ENCODE data around the gene SFT2D2. TPM values are rescaled to one million over a fixed set of nuclear protein-coding genes. Genes with fewer than 3 reads are reported as not detected.

The SFT2D2 gene
- total RNA-seq, 1 experiment from 2014 or later, result 59.3 TPM

DNA sequence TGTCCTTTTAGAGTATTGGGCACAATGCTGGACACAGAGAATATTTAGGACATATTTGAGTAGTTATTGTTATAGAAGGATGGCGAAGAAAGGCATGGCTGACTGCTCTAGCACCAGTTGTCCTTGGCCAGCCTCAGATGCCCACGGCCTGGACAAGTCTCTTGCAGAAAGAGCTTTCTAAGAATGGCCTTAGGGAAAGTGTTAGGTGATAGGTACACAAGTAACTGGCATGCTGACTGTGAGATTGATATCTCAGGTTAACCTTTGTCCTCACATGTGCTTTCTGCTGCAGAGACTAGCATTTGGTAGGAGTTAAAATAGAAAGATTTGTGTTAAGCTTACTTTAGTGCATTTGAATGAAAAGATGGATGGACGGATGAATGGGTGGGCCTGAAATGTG, 10.1 kb downstream of the SFT2D2 start:
- peak overlapping the region; percentile 44 for H3K27ac Mint-ChIP-seq (ENCODE audit: unreplicated experiment)
- Histone ChIP-seq H3K4me3 (ENCODE audit: low read depth, low read length) (no peak overlapping the region), H3K36me3 (ENCODE audit: control insufficient read depth, insufficient read depth, low read length) (peaks cover 3% of the 10 kb centered on the region; the same call in 1 of the 2 replicates), H3K4me1 (peaks cover 27% of the 10 kb centered on the region), H3K27me3 (replicated peaks; ENCODE audit: control insufficient read depth, insufficient read depth, low read length) (no peaks in the 10 kb centered on the region), H3K9me3 (no peaks in the 10 kb centered on the region)
- no TSS peak for BruUV-seq (replicated peaks)
- ChIA-PET CTCF (interaction anchor here (0.6 to 2.7 kb wide), 14 partner anchors 10 to 367 kb away, joined by 3 to 48 read pairs (median 4); partner anchors contain the start of gene SFT2D2), POLR2A (interaction anchor here (0.6 to 1.8 kb wide), 3 partner anchors 10 to 303 kb away, joined by 3 to 7 read pairs (median 5); partner anchors contain the start of gene SFT2D2)
- H3K4me1 Mint-ChIP-seq (ENCODE audit: low read depth, unreplicated experiment), result peaks cover 38% of the 10 kb centered on the region
- intact Hi-C loops (cut with micrococcal nuclease; ENCODE audit: unreplicated experiment), result loop anchor here (1.0 to 2.0 kb wide), 4 partner anchors 19 to 86 kb away; partner anchors contain the start of gene TIPRL
- no peaks in the 10 kb centered on the region for H3K9me3 Mint-ChIP-seq (ENCODE audit: unreplicated experiment)
- H3K27me3 Mint-ChIP-seq (ENCODE audit: insufficient read depth, unreplicated experiment), result no peaks in the 10 kb centered on the region
- H3K36me3 Mint-ChIP-seq (ENCODE audit: insufficient read depth, unreplicated experiment), result peaks cover 68% of the 10 kb centered on the region
- peak in 1 of 2 experiments; percentile 13 for DNase-seq
- no peak overlapping the region for H3K4me3 Mint-ChIP-seq (ENCODE audit: unreplicated experiment)
- TF ChIP-seq, protein P1, sequence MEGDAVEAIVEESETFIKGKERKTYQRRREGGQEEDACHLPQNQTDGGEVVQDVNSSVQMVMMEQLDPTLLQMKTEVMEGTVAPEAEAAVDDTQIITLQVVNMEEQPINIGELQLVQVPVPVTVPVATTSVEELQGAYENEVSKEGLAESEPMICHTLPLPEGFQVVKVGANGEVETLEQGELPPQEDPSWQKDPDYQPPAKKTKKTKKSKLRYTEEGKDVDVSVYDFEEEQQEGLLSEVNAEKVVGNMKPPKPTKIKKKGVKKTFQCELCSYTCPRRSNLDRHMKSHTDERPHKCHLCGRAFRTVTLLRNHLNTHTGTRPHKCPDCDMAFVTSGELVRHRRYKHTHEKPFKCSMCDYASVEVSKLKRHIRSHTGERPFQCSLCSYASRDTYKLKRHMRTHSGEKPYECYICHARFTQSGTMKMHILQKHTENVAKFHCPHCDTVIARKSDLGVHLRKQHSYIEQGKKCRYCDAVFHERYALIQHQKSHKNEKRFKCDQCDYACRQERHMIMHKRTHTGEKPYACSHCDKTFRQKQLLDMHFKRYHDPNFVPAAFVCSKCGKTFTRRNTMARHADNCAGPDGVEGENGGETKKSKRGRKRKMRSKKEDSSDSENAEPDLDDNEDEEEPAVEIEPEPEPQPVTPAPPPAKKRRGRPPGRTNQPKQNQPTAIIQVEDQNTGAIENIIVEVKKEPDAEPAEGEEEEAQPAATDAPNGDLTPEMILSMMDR (IDR thresholded peaks at IDR 0.05; ENCODE audit: insufficient read depth in 1 of 2, low read depth in 1 of 2, low read length in 1 of 2, severe bottlenecking in 1 of 2, unreplicated experiment in 1 of 2), result no peak

DNA sequence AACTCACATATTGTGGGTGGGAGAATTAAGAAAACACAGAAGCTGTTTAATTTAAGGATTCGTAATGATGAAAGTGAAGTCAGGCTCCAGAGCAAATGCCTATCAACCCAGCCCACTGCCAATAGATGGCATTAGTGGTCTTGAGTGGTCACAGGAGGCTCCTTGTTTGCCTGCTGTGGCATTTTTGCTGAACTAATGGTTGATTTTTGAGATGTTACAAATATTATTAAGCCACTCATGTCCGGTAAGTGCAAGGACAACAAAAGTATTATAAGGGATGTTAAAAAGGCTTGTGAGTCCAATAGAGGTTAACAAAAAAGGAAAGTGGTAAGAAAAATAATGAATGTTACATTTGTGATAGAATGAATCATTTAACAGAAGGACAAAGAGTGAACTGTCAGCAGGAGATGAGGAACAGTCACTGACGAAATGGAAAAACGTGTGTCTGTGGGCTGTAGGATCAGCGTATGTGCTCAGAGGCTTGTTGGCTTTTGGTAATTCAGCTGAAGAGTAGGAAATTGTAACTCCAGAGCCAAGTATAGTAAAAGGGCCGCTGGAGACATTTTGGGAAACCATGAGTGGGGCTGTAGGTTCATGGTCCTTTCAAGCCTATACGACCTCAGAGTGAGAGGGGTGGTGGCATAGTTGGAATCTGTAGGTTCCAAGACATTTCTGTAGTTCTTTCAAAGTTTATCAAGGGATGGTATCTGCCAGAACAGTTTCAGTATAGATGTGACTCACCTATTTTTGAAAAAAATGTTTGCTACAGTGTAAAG, 11.2 kb downstream of the SFT2D2 start:
- no peak for DNase-seq
- ChIA-PET CTCF (interaction anchor here (2.7 kb wide), 1 partner anchor 84 kb away, joined by 48 read pairs; no protein-coding TSS in a partner anchor), POLR2A (no interaction called here)
- Mint-ChIP-seq H3K9me3 (ENCODE audit: unreplicated experiment) (no peaks in the 10 kb centered on the region), H3K4me1 (ENCODE audit: low read depth, unreplicated experiment) (peaks cover 38% of the 10 kb centered on the region), H3K36me3 (ENCODE audit: insufficient read depth, unreplicated experiment) (peaks cover 74% of the 10 kb centered on the region), H3K27me3 (ENCODE audit: insufficient read depth, unreplicated experiment) (no peaks in the 10 kb centered on the region), H3K4me3 (ENCODE audit: unreplicated experiment) (no peak overlapping the region), H3K27ac (ENCODE audit: unreplicated experiment) (peak overlapping the region; percentile 9)
- intact Hi-C loops (cut with micrococcal nuclease; ENCODE audit: unreplicated experiment), result no loop called here
- Histone ChIP-seq H3K4me3 (ENCODE audit: low read depth, low read length) (no peak overlapping the region), H3K27me3 (replicated peaks; ENCODE audit: control insufficient read depth, insufficient read depth, low read length) (no peaks in the 10 kb centered on the region), H3K4me1 (peaks cover 27% of the 10 kb centered on the region), H3K36me3 (ENCODE audit: control insufficient read depth, insufficient read depth, low read length) (peaks cover 3% of the 10 kb centered on the region), H3K9me3 (no peaks in the 10 kb centered on the region)
- TF ChIP-seq, protein P1 (IDR thresholded peaks at IDR 0.05; ENCODE audit: insufficient read depth in 1 of 2, low read depth in 1 of 2, low read length in 1 of 2, severe bottlenecking in 1 of 2, unreplicated experiment in 1 of 2), result no peak
- no TSS peak for BruUV-seq (replicated peaks)

DNA sequence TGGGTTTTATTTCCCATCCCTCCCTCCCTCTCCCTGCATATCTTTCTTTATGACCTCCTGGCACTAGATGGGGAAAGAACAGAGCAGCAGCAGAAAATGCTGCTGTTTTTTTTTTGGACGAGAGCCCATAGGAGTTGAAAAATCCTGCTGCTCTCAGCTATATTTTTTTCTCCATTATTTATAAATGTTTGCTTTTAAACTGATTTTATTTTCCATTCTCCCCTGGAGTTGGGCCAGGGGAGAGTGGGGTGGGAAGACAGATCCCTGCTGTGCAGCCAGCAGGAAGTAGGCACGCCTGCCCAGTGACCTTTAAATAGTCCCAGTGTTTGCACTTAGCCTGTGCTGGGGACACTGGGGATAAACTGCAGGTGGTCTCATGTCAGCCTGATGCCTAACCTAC, 17.4 kb downstream of the SFT2D2 start:
- no TSS peak for BruUV-seq (replicated peaks)
- peak overlapping the region; percentile 40 for H3K27ac Mint-ChIP-seq (ENCODE audit: unreplicated experiment)
- intact Hi-C loops (cut with micrococcal nuclease; ENCODE audit: unreplicated experiment), result no loop called here
- POLR2A ChIA-PET, result no interaction called here
- no peak for DNase-seq
- no peak overlapping the region for H3K4me3 Mint-ChIP-seq (ENCODE audit: unreplicated experiment)
- no peaks in the 10 kb centered on the region for H3K9me3 Mint-ChIP-seq (ENCODE audit: unreplicated experiment)
- TF ChIP-seq, protein P1 (IDR thresholded peaks at IDR 0.05; ENCODE audit: insufficient read depth in 1 of 2, low read depth in 1 of 2, low read length in 1 of 2, severe bottlenecking in 1 of 2, unreplicated experiment in 1 of 2), result no peak
- CTCF ChIA-PET, result no interaction called here
- Histone ChIP-seq H3K4me3 (ENCODE audit: low read depth, low read length) (no peak overlapping the region), H3K36me3 (ENCODE audit: control insufficient read depth, insufficient read depth, low read length) (peaks cover 3% of the 10 kb centered on the region), H3K9me3 (no peaks in the 10 kb centered on the region), H3K27me3 (replicated peaks; ENCODE audit: control insufficient read depth, insufficient read depth, low read length) (no peaks in the 10 kb centered on the region), H3K4me1 (0 out of 2 replicates have a peak, but pooled peaks cover 6% of the 10 kb centered on the region)
- peaks cover 88% of the 10 kb centered on the region for H3K36me3 Mint-ChIP-seq (ENCODE audit: insufficient read depth, unreplicated experiment)
- H3K4me1 Mint-ChIP-seq (ENCODE audit: low read depth, unreplicated experiment), result no peaks in the 10 kb centered on the region
- H3K27me3 Mint-ChIP-seq (ENCODE audit: insufficient read depth, unreplicated experiment), result no peaks in the 10 kb centered on the region

Data from Caco-2 (cell line).